Stimulated activated memory B cell treated with anti-CD40 and anti-IgM and Interleukin-4, amounts not matched to agents 10 μg/mL and 1 μg/mL and 100 μg/mL, for 72 hours (primary cell): Measurements from ENCODE around the gene RPL32.
"Not testable (repeated sequence)": the region's sequence is repeated elsewhere in the genome, so short reads cannot be mapped to it uniquely, and the experiment has no call there.

ENCODE experiments used
- ATAC-seq: fragments of 150-1000 bp; cut with Tn5 transposase; 2 replicates; pipeline ENCODE4 v1.10.0; 2021
- H3K27ac Mint-ChIP-seq: one replicate; pipeline ENCODE4 v1.8.0; 2022; ENCODE audit warnings: mild to moderate bottlenecking, mixed read lengths
- H3K27me3 Mint-ChIP-seq: one replicate; pipeline ENCODE4 v1.8.0; 2022; ENCODE audit warnings: mixed read lengths
- H3K36me3 Mint-ChIP-seq: one replicate; pipeline ENCODE4 v1.8.0; 2022; ENCODE audit warnings: mixed read lengths
- H3K4me1 Mint-ChIP-seq: one replicate; pipeline ENCODE4 v1.8.0; 2022; ENCODE audit warnings: mixed read lengths
- H3K4me3 Mint-ChIP-seq: one replicate; pipeline ENCODE4 v1.8.0; 2022; ENCODE audit warnings: mild to moderate bottlenecking, moderate library complexity, mixed read lengths
- H3K9me3 Mint-ChIP-seq: one replicate; pipeline ENCODE4 v1.8.0; 2022; ENCODE audit warnings: mixed read lengths

RPL32 gene

DNA sequence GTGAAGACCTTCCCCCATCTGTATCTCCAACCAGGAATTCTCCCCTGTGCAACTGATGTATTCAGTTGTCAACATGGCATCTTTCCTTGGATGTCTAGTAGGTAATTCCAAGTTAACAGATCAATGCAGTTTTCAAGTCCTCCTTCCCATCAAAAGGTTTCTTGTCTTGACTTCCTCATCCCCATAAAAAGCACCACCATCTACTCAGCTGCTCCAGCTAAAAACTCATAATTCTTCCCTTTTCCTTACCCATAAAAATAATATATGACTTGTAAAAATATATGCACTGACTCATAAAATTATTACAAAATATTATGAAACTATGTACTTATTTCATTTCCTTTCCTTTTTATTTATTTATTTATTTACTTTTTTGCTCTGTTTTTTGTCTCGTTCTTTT, 49.9 kb downstream of the RPL32 start:
- Mint-ChIP-seq H3K4me1 (no peaks in the 10 kb centered on the region), H3K9me3 (no peaks in the 10 kb centered on the region), H3K4me3 (no peak overlapping the region), H3K27me3 (peaks cover 17% of the 10 kb centered on the region), H3K36me3 (no peaks in the 10 kb centered on the region), H3K27ac (no peak overlapping the region)
- no peak for ATAC-seq

DNA sequence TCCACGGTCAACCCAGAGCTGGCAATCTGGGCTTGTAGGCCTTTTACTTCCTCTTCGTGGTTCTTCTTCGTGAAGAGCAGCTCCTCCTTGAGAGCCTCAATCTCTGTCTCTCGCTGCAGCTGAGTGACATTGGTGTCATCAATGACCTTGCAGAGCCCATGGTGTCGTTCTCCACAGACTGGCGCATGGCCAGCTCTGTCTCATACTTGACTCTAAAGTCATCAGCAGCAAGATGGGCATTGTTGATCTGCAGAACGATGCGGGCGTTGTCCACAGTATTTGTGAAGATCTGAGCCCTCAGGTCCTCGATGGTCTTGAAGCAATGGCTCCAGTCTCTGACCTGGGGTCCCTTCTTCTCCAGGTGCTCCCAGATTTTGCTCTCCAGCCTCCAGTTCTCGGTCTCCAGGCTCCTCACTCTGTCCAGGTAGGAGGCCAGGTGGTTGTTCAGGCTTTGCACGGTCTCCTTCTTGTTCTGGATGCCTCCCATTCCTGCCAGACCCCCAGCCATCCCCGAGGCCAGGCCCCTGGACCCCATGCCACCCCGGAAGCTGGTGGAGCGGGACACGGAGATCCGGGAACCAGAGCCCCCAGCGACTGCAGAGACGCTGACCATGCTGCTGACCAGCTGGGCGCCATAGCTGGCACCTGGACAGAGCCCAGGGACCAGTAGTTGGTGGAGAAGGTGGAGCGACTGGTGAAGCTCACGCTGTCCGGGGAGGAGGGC, 53.2 kb downstream of the RPL32 start:
- not testable (repeated sequence) for H3K9me3 Mint-ChIP-seq, H3K36me3 Mint-ChIP-seq, H3K4me3 Mint-ChIP-seq, ATAC-seq, H3K27ac Mint-ChIP-seq, H3K4me1 Mint-ChIP-seq
- H3K27me3 Mint-ChIP-seq, result peaks cover 22% of the 10 kb centered on the region

- H3K9me3 Mint-ChIP-seq, H3K36me3 Mint-ChIP-seq: not testable (repeated sequence)
- peaks cover 30% of the 10 kb centered on the region for H3K27me3 Mint-ChIP-seq
Observed at GRCh38 chr3:12787346-12787745, 54.0 kb downstream of the RPL32 start.

GRCh38 chr3:12785096-12785495, 56.3 kb downstream of the RPL32 start:
- Mint-ChIP-seq H3K4me3 (no peak overlapping the region), H3K27ac (no peak overlapping the region), H3K4me1 (peaks cover 5% of the 10 kb centered on the region), H3K9me3 (no peaks in the 10 kb centered on the region), H3K36me3 (no peaks in the 10 kb centered on the region), H3K27me3 (peaks cover 47% of the 10 kb centered on the region)
- ATAC-seq, result no peak

More at GRCh38 chr3:12787346-12787745, 54.0 kb downstream of the RPL32 start:
- not testable (repeated sequence) for H3K4me3 Mint-ChIP-seq, H3K4me1 Mint-ChIP-seq, H3K27ac Mint-ChIP-seq, ATAC-seq
